Testis (tissue), 3 donors: ENCODE data around the gene DDRGK1. TPM values are rescaled to one million over a fixed set of nuclear protein-coding genes. Genes with fewer than 3 reads are reported as not detected.

ENCODE experiments used
- DNase-seq: peaks from one replicate; pipeline ENCODE4 v3.0.0-alpha.2; 2019
- H3K27ac ChIP-seq, 2 donors: fragments of 200-600 bp; sonication (generic); one replicate each; pipeline ENCODE4 v1.5.1; 2019
- H3K27me3 ChIP-seq: fragments of 200-600 bp; sonication (generic); one replicate; pipeline ENCODE4 v1.5.1; 2019
- H3K36me3 ChIP-seq: fragments of 200-600 bp; sonication (generic); one replicate; pipeline ENCODE4 v1.5.1; 2017; ENCODE audit warnings: low read depth; ENCODE audit errors: missing control alignments
- H3K4me1 ChIP-seq: fragments of 200-600 bp; sonication (generic); one replicate; pipeline ENCODE4 v1.5.1; 2019
- H3K4me3 ChIP-seq, 2 donors: fragments of 200-600 bp; sonication (generic); one replicate each; pipeline ENCODE4 v1.5.1; 2017 to 2019
- H3K9me3 ChIP-seq: fragments of 200-600 bp; sonication (generic); one replicate; pipeline ENCODE4 v1.5.1; 2017
- POLR2A ChIP-seq: fragments of 450-650 bp; IDR thresholded peaks from one replicate; pipeline ENCODE4 v1.6.1; 2017; ENCODE audit warnings: antibody characterized with exemption, mild to moderate bottlenecking, moderate library complexity
- WGBS, 2 donors: methylation state at CpG; one replicate each; pipeline ENCODE4 v1.1.5; 2018; 5-methylcytosine and 5-hydroxymethylcytosine counted together
- intact Hi-C: fragments of 100-400 bp; cut with DNase I; formaldehyde crosslinking; loops from one replicate; pipeline ENCODE4 v1.15.1; 2023; ENCODE audit warnings: low total_unique reads
- polyA plus RNA-seq: library from polyadenylated mRNA; stranded (reverse); fragments of 350-450 nt; fragmentation: Illumina TruSeq; extraction: RNeasy Lipid Tissue Mini Kit (QIAGEN cat#74804); gene quantifications from one replicate; pipeline ENCODE4 v1.2.3, GENCODE V29; 2014; ENCODE audit warnings: low read depth, low replicate concordance; ENCODE audit not compliant: insufficient read depth
- total RNA-seq, 2 donors: library from RNA; depleted of rRNA; stranded (reverse); fragments of >200 nt; gene quantifications; one replicate each; pipeline ENCODE4 v1.2.3, GENCODE V29; 2016
- TF ChIP-seq, protein P1 (sequence below), 3 experiments: fragments of 450-650 bp in 2 of 3; fragments of 200-600 bp in 1 of 3; sonication (generic) in 1 of 3; IDR thresholded peaks; one replicate each; pipeline ENCODE4 v1.5.1; 2016 to 2019; ENCODE audit warnings: antibody characterized with exemption in 3 of 3, mild to moderate bottlenecking in 2 of 3, moderate library complexity in 1 of 3

The DDRGK1 gene
- total and polyA plus RNA-seq, 3 donors from 2014 or later: 57.2 to 93.8 (median 78.9) TPM

GRCh38 chr20:3228750-3229032, 24.2 kb upstream of the DDRGK1 start:
- DNase-seq: no peak
- H3K9me3 ChIP-seq: no peaks in the 10 kb centered on the region
- TF ChIP-seq, protein P1, sequence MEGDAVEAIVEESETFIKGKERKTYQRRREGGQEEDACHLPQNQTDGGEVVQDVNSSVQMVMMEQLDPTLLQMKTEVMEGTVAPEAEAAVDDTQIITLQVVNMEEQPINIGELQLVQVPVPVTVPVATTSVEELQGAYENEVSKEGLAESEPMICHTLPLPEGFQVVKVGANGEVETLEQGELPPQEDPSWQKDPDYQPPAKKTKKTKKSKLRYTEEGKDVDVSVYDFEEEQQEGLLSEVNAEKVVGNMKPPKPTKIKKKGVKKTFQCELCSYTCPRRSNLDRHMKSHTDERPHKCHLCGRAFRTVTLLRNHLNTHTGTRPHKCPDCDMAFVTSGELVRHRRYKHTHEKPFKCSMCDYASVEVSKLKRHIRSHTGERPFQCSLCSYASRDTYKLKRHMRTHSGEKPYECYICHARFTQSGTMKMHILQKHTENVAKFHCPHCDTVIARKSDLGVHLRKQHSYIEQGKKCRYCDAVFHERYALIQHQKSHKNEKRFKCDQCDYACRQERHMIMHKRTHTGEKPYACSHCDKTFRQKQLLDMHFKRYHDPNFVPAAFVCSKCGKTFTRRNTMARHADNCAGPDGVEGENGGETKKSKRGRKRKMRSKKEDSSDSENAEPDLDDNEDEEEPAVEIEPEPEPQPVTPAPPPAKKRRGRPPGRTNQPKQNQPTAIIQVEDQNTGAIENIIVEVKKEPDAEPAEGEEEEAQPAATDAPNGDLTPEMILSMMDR (IDR thresholded peaks at IDR 0.05): no peak
- TF ChIP-seq POLR2A: no peak
- H3K36me3 ChIP-seq: no peaks in the 10 kb centered on the region
- no peak overlapping the region for H3K4me3 ChIP-seq
- no peaks in the 10 kb centered on the region for H3K4me1 ChIP-seq
- no peak overlapping the region for H3K27ac ChIP-seq
- H3K27me3 ChIP-seq: no peaks in the 10 kb centered on the region
- intact Hi-C loops: no loop called here
- WGBS, 2 donors: 80 to 97% methylated on average over 2 to 11 of the region's 11 CpGs

DNA sequence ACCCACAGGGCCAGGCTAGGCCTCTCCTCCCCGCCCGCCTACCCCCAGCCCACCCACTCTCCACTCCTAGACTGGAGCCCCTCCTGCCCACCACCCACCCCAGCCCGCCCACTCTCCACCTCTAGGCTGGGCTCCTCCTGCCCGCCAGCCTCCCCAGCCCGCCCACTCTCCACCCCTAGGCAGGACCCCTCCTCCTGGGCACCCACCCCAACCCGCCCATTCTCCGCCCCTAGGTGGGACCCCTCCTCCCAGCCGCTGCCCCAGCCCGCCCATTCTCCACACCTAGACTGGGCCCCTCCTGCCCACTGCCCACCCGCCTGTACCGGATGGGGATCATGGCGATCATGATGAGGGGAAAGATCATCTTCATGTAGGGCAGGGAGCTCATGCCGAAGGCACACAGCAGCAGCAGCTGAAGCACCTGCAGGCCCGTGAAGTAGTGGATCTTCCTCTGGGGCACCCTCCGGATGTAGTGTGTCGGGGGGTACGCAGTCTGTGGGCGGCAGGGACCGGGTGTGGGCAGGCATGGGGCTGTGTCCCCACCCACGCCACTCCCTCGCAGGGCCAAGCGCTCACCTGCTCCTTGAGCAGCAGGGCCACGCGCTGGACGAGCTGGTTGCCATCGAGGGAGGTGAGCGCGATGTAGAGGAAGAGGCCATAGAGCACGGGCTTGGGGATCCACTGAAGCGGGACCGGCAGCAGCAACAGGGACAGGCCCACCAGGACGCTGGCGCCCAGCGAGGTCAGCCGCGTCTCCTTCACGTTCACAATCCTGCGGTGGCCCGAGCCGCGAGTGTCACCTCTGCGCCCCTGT, 23.7 kb upstream of the DDRGK1 start:
- Histone ChIP-seq H3K36me3 (no peaks in the 10 kb centered on the region), H3K4me3 (no peak overlapping the region), H3K27ac (no peak overlapping the region), H3K4me1 (no peaks in the 10 kb centered on the region), H3K27me3 (no peaks in the 10 kb centered on the region), H3K9me3 (no peaks in the 10 kb centered on the region)
- TF ChIP-seq, protein P1 (IDR thresholded peaks at IDR 0.05): no peak
- no peak for TF ChIP-seq POLR2A
- intact Hi-C loops: no loop called here
- 72 to 85% methylated on average over 8 to 41 of the region's 42 CpGs for WGBS, 2 donors
- DNase-seq: no peak

DNA sequence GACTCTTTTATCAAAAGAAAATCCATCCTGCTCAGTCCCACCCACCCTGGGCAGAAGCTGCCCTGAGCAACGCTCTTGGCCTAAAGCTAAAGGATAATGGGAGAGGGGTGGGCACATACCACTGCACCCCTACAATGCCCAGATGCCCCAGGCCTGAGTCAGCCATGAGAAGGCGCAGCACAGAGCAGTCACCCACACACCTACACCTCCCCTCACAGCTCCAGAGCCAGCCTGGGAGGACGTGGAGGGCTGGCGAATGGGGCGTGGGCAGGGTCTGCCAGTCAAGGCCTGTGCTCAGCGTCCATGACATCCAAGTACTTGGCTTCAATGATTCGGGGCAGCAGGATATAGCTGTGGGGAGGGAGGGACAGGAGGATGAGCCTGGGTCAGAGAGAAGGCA, 23.0 kb upstream of the DDRGK1 start:
- intact Hi-C loops: no loop called here
- Histone ChIP-seq H3K27me3 (no peaks in the 10 kb centered on the region), H3K9me3 (no peaks in the 10 kb centered on the region), H3K27ac (no peak overlapping the region), H3K4me1 (no peaks in the 10 kb centered on the region), H3K4me3 (no peak overlapping the region), H3K36me3 (no peaks in the 10 kb centered on the region)
- TF ChIP-seq POLR2A: no peak
- TF ChIP-seq, protein P1 (IDR thresholded peaks at IDR 0.05): no peak
- no peak for DNase-seq
- WGBS, 2 donors: 83 to 100% methylated on average over 1 to 7 of the region's 7 CpGs

GRCh38 chr20:3226864-3227263, 22.4 kb upstream of the DDRGK1 start:
- no peak overlapping the region for H3K4me3 ChIP-seq
- WGBS, 2 donors: 93% methylated on average over 14 of the region's 14 CpGs
- intact Hi-C loops: no loop called here
- H3K9me3 ChIP-seq: no peaks in the 10 kb centered on the region
- no peaks in the 10 kb centered on the region for H3K36me3 ChIP-seq
- H3K4me1 ChIP-seq: no peaks in the 10 kb centered on the region
- no peak for DNase-seq
- H3K27ac ChIP-seq: no peak overlapping the region
- no peaks in the 10 kb centered on the region for H3K27me3 ChIP-seq
- TF ChIP-seq POLR2A: no peak
- TF ChIP-seq, protein P1 (IDR thresholded peaks at IDR 0.05): no peak

DNA sequence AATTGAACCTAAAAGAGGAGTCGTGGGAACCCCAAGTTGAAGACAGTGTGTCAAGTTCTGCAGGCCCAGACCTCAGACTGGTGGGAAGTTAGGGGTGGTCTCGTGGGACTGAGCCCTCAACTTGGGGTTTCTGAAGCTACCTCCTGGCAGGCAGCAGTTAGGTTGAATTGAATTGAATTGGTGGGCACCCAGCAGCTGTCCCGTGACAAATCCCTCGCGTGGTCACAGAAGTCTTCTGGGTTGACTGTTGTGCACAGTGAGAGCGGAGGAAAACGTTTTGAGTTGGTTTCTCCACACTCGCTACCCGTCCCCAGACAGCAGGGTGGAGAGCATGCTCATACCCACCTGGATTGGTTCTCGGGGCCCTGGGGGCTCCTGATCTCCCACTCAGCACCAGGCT, 21.6 kb upstream of the DDRGK1 start:
- intact Hi-C loops: no loop called here
- no peaks in the 10 kb centered on the region for H3K9me3 ChIP-seq
- H3K4me3 ChIP-seq: no peak overlapping the region
- no peaks in the 10 kb centered on the region for H3K27me3 ChIP-seq
- H3K4me1 ChIP-seq: no peaks in the 10 kb centered on the region
- TF ChIP-seq POLR2A: no peak
- TF ChIP-seq, protein P1 (IDR thresholded peaks at IDR 0.05): no peak
- DNase-seq: no peak
- WGBS, 2 donors: 88 to 90% methylated on average over 8 to 10 of the region's 10 CpGs
- no peak overlapping the region for H3K27ac ChIP-seq
- H3K36me3 ChIP-seq: no peaks in the 10 kb centered on the region
